Adrenal gland (tissue), 5 donors: Measurements from ENCODE around the gene P2RX3.

Source experiments
- CTCF ChIP-seq, 6 experiments: fragments of 450-650 bp in 4 of 6; fragments of 200-600 bp in 2 of 6; sonication (generic) in 1 of 6; IDR thresholded peaks; 1 replicate in 5 of 6; 2 replicates in 1 of 6; pipeline versions ENCODE4 v1.5.1 to v1.8.0; 2016 to 2021; ENCODE audit warnings: antibody characterized with exemption in 6 of 6, mild to moderate bottlenecking in 2 of 6, moderate library complexity in 1 of 6
- POLR2A ChIP-seq, 2 donors: fragments of 450-650 bp; IDR thresholded peaks; one replicate each; pipeline ENCODE4 v1.6.1; 2017; ENCODE audit warnings: antibody characterized with exemption in 2 of 2, mild to moderate bottlenecking in 2 of 2, moderate library complexity in 1 of 2
- donor health status: DM: no; HTN: no; CAD: no.

GRCh38 chr11:57421066-57421465, 82.9 kb downstream of the P2RX3 start:
- no peak for TF ChIP-seq CTCF (IDR thresholded peaks at IDR 0.05)
- no peak for TF ChIP-seq POLR2A (IDR thresholded peaks at IDR 0.05)
